Jurkat, Clone E6-1 (cell line): ENCODE results near the gene MAU2.
A peak's percentile ranks its signal among the peaks of the same experiment; 100 is the strongest.
"Not testable (repeated sequence)": the region's sequence is repeated elsewhere in the genome, so short reads cannot be mapped to it uniquely, and the experiment has no call there.

ENCODE experiments used
- DNase-seq: peaks from one replicate; pipeline ENCODE4 v3.0.0-alpha.2; 2011; ENCODE audit warnings: low read depth, low spot score
- H3K4me3 ChIP-seq: 2 replicates; pipeline ENCODE4 v1.5.1; 2011; ENCODE audit warnings: mild to moderate bottlenecking, low read length, control low read depth, moderate library complexity

Gene MAU2

GRCh38 chr19:19368087-19368486, 47.5 kb downstream of the MAU2 start:
- no peak for DNase-seq
- H3K4me3 ChIP-seq, result no peak overlapping the region

GRCh38 chr19:19371059-19371458, 50.4 kb downstream of the MAU2 start:
- H3K4me3 ChIP-seq, result no peak overlapping the region
- DNase-seq, result no peak

DNA sequence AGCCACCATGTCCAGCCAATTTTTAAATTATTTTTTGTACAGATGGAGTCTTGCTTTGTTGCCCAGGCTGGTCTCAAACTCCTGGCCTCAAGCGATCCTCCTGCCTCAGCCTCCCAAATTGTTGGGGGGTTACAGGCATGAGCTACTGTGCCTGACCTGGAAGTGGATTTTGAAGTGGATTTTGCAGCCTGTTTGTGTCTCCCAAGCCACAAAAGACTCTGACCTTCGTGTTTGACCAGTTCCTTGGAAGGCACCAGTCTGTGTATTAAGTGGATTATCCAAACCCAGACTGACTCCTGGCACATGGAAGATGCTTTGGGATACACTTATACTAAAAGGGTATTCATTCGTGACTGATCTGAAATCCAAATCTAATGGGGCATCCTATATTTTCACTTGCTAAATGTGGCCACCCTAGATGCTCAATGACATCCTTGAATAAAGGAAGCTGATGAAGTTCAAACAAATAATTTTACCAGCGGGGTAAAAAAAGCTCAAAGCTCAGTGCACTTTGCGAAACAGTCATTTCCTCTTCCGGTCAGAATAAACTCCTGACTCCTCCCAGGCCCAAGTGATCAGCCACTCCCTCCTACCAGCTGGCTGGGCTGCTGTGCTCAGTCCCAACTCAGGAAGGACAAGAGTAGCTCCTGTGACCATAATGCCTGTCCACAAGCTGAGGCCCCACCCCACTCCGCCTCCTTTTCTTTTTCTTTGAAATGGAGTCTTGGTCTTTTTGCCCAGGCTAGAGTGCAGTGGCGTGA, 52.2 kb downstream of the MAU2 start:
- no peak for DNase-seq
- H3K4me3 ChIP-seq, result no peak overlapping the region

GRCh38 chr19:19379527-19379926, 58.9 kb downstream of the MAU2 start:
- DNase-seq, result no peak
- no peak overlapping the region for H3K4me3 ChIP-seq

DNA sequence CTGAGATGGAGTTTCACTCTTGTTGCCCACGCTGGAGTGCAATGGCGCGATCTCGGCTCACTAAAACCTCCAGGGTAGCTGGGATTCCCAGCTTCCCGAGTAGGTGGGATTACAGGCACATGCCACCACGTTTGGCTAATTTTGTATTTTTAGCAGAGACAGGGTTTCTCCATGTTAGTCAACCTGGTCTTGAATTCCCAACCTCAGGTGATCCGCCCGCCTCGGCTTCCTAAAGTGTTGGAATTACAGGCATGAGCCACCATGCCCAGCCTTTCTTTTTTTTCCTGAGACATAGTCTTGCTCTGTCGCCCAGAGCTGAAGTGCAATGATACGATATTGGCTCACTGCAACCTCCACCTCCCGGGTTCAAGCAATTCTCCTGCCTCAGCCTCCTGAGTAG, 59.7 kb downstream of the MAU2 start:
- not testable (repeated sequence) for DNase-seq, H3K4me3 ChIP-seq

- H3K4me3 ChIP-seq, result no peak overlapping the region
- DNase-seq, result no peak
Measured at GRCh38 chr19:19381007-19381926, 60.6 kb downstream of the MAU2 start.

DNA sequence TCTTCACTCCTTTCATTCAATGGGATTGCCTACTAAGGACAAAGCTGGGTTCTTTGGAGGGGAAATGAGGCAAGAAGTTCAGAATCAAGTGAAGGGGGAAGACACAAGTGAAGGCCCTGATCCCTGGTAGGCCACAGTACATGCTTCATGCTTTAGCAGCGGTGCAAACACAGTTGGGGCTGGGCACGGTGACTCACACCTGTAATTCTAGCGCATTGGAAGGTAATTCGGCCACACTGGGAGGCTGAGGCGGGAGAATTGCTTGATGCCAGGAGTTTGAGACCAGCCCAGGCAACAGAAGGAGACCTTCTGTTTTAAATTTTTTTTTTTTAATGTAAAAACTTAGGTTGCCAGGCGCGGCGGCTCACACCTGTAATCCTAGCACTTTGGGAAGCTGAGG, 61.5 kb downstream of the MAU2 start:
- DNase-seq, result no peak

GRCh38 chr19:19384486-19384885, 63.9 kb downstream of the MAU2 start:
- peak overlapping the region; percentile 61 for H3K4me3 ChIP-seq
- DNase-seq, result no peak

More for the DNA sequence above, 61.5 kb downstream of the MAU2 start:
- no peak overlapping the region for H3K4me3 ChIP-seq

- peak overlapping the region; percentile 87 for H3K4me3 ChIP-seq
- DNase-seq, result peak; percentile 99
Measured at GRCh38 chr19:19385131-19385895, 64.7 kb downstream of the MAU2 start.

DNA sequence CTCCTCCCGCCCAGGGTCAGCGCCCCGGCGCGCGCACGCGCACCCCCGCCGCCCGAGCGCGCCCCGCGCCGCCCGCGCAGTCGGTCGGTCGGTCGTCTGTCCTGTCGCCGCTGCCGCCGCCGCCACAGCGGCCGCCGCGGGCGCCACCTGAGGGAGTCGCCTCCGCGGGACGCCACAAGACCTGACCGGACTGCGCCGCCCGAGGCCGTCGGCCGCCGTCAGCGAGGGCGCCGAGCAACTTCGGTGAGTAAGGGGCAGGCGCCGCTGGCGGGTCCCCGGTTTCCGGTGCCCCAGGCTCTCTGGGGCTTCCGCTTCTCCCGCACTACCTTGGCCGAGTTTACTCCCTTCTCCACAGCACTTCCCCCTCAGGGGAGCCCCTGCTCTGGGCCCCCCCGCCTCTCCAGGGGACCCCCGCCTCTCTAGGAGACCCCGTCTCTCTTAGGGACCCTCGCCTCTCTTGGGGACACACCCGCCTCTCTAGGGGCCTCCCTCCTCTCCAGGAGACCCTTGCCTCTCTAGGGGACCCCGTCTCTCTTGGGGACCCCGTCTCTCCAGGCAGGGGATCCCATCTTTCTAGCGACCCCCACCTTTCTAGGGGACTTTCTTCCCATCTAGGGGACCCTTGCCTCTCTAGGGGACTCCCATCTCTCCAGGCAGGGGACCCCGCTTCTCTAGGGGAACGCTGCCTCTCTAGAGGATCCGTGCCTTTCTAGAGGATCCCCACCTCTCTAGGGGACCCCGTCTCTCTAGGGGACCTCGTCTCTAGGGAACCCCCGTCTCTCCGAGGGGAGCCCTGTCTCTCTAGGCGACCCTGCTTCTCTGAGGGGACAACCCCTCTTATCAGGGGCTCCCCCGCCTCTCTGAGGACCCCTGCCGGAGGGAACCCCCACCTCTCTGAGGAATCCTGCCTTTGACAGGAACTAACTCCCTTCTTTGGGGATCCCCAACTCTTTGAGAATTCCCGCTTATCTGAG, 65.6 kb downstream of the MAU2 start:
- no peak for DNase-seq
- H3K4me3 ChIP-seq, result peak overlapping the region; percentile 87

DNA sequence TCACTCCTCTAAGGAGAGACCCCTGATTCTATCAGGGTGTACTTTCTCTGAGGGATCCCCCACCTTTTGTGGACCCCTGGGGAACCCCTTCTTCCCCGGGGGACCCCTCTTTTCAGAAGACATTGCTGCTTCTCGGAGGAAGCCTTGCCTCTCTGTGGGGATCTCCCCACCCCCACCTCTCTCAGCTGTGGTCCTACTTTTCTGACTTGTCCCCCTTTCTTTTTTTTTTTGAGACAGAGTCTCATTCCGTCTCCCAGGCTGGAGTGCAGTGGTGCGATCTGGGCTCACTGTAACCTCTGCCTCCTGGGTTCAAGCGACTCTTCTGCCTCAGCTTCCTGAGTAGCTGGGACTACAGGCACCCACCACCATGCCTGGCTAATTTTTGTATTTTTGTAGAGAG, 66.5 kb downstream of the MAU2 start:
- no peak for DNase-seq
- peak overlapping the region; percentile 87 for H3K4me3 ChIP-seq

DNA sequence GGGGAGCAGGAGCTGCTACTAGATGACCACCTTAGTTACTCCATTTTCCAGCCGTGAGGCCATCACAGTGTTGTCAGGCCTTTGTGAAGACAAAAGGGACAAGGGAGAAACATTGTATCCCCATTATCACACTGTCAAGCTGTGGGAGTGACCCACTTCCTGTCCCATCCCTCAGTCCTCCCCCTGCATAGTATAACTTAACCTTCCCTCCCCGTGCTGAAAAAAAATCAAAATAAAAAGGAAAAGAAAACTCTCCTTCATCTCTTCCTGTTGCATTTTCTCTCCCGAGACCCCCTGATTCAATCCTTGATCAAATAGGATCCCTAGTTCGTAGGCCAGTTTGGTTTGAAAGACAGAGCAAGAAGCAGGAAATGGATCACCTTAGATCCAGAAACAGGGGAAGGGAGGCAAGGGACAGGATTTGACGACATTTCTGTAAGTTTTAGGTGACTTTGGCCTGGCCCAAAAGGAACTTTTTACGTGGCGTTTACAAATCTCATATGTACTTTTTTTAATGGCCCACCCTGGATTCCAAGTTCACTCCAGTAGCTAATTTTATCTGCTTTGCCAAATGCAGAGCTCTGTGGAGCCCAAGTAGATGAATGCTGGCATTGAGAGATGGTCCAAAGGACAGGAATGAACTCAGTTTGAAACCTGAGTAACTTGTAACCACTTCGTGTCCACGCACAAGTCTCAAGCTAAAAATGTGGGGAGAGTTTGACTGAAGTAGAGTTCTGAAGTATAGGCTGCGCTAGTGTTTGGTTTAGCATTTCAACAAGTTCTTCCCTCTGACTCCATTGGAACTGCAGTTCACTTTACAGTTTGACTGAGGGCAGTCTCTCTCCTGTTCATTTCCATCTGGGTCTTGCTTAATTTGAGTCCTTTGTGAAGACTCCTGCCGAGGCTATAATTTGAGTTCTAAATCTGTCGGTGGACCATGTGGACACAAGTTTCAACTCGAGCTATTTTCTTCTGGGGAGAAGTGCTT, 68.2 kb downstream of the MAU2 start:
- H3K4me3 ChIP-seq, result no peak overlapping the region
- no peak for DNase-seq

GRCh38 chr19:19389683-19390082, 69.1 kb downstream of the MAU2 start:
- H3K4me3 ChIP-seq, DNase-seq: not testable (repeated sequence)

- H3K4me3 ChIP-seq, DNase-seq: not testable (repeated sequence)
Measured at GRCh38 chr19:19394333-19394732, 73.7 kb downstream of the MAU2 start.

GRCh38 chr19:19399733-19400433, 79.3 kb downstream of the MAU2 start:
- no peak for DNase-seq
- no peak overlapping the region for H3K4me3 ChIP-seq

- H3K4me3 ChIP-seq, result no peak overlapping the region
- no peak for DNase-seq
Measured at GRCh38 chr19:19402656-19403372, 82.2 kb downstream of the MAU2 start.
